Breast epithelium (tissue), 4 donors: Measurements from ENCODE around the gene DTNB. TPM values are rescaled to one million over a fixed set of nuclear protein-coding genes. Genes with fewer than 3 reads are reported as not detected.
"Not testable (repeated sequence)": the region's sequence is repeated elsewhere in the genome, so short reads cannot be mapped to it uniquely, and the experiment has no call there.

Source experiments
- DNase-seq, 2 donors: peaks; one replicate each; pipeline ENCODE4 v3.0.0-alpha.2; 2019; ENCODE audit warnings: low spot score in 2 of 2
- H3K27ac ChIP-seq, 2 donors: fragments of 200-600 bp; sonication (generic) in 1 of 2; one replicate each; pipeline ENCODE4 v1.5.1; 2016 to 2019; ENCODE audit warnings: mild to moderate bottlenecking in 1 of 2
- H3K27me3 ChIP-seq, 2 donors: fragments of 200-600 bp; sonication (generic) in 1 of 2; one replicate each; pipeline versions ENCODE4 v1.5.1 to v1.6.0; 2017 to 2019; ENCODE audit warnings: control low read depth in 1 of 2, mild to moderate bottlenecking in 1 of 2
- H3K36me3 ChIP-seq: fragments of 200-600 bp; one replicate; pipeline ENCODE4 v1.5.1; 2019
- H3K4me1 ChIP-seq, 2 donors: fragments of 200-600 bp; sonication (generic); one replicate each; pipeline ENCODE4 v1.5.1; 2016 to 2019; ENCODE audit warnings: control low read depth in 1 of 2
- H3K4me3 ChIP-seq, 3 donors: fragments of 200-600 bp; sonication (generic); 1 replicate in 2 of 3; 2 replicates in 1 of 3; pipeline ENCODE4 v1.5.1; 2016 to 2019; ENCODE audit warnings: mild to moderate bottlenecking in 3 of 3, moderate library complexity in 2 of 3
- H3K9me3 ChIP-seq, 2 donors: fragments of 200-600 bp; sonication (generic) in 1 of 2; one replicate each; pipeline ENCODE4 v1.5.1; 2016 to 2019; ENCODE audit warnings: control low read depth in 1 of 2
- CTCF ChIP-seq, 3 donors: fragments of 450-650 bp; IDR thresholded peaks; one replicate each; pipeline ENCODE4 v1.5.1; 2016 to 2017; ENCODE audit warnings: antibody characterized with exemption in 3 of 3, mild to moderate bottlenecking in 3 of 3, moderate library complexity in 3 of 3
- POLR2A ChIP-seq: fragments of 450-650 bp; IDR thresholded peaks from one replicate; pipeline ENCODE4 v1.6.1; 2016; ENCODE audit warnings: antibody characterized with exemption, mild to moderate bottlenecking, moderate library complexity
- POLR2AphosphoS5 ChIP-seq, 3 donors: sonication (generic); formaldehyde crosslinking; IDR thresholded peaks; one replicate each; pipeline ENCODE4 v1.6.1; 2017; ENCODE audit warnings: antibody characterized with exemption in 3 of 3
- intact Hi-C: fragments of 100-400 bp; cut with DNase I; formaldehyde crosslinking; loops from one replicate; pipeline ENCODE4 v1.15.1; 2023; ENCODE audit warnings: low total_unique reads
- total RNA-seq, 3 donors: library from RNA; depleted of rRNA; stranded (reverse); fragments of >200 nt; gene quantifications; one replicate each; pipeline ENCODE4 v1.1.0, GENCODE V29; 2016

DTNB gene
- total RNA-seq, 3 donors from 2014 or later = 7.8 to 63.4 (median 44.9) TPM

- H3K27ac ChIP-seq = no peak overlapping the region
- no peak for DNase-seq
- intact Hi-C loops = no loop called here
- H3K9me3 ChIP-seq = no peaks in the 10 kb centered on the region
- H3K4me3 ChIP-seq = no peak overlapping the region
- no peaks in the 10 kb centered on the region for H3K4me1 ChIP-seq
- no peaks in the 10 kb centered on the region for H3K36me3 ChIP-seq
- no peak for TF ChIP-seq POLR2A
- no peak for TF ChIP-seq CTCF (IDR thresholded peaks at IDR 0.05)
- no peak for TF ChIP-seq POLR2AphosphoS5 (IDR thresholded peaks at IDR 0.05)
- H3K27me3 ChIP-seq = no peaks in the 10 kb centered on the region
These were observed 121.1 kb downstream of the DTNB start for GRCh38 chr2:25552318-25552717.

- Histone ChIP-seq H3K4me3 (no peak overlapping the region), H3K27ac (no peak overlapping the region), H3K4me1 (no peaks in the 10 kb centered on the region), H3K27me3 (no peaks in the 10 kb centered on the region), H3K9me3 (no peaks in the 10 kb centered on the region), H3K36me3 (no peaks in the 10 kb centered on the region)
- DNase-seq = no peak
- no peak for TF ChIP-seq POLR2AphosphoS5 (IDR thresholded peaks at IDR 0.05)
- TF ChIP-seq POLR2A = no peak
- TF ChIP-seq CTCF (IDR thresholded peaks at IDR 0.05) = no peak
- intact Hi-C loops = no loop called here
These were observed 122.1 kb downstream of the DTNB start for GRCh38 chr2:25551316-25551715.

GRCh38 chr2:25549571-25549970 lies 123.8 kb downstream of the DTNB start:
- H3K27ac ChIP-seq, intact Hi-C loops, H3K4me1 ChIP-seq, H3K4me3 ChIP-seq, H3K36me3 ChIP-seq, DNase-seq, H3K27me3 ChIP-seq, H3K9me3 ChIP-seq: not testable (repeated sequence)

GRCh38 chr2:25548601-25549000 lies 124.8 kb downstream of the DTNB start:
- no peaks in the 10 kb centered on the region for H3K36me3 ChIP-seq
- no peak overlapping the region for H3K4me3 ChIP-seq
- H3K27ac ChIP-seq = no peak overlapping the region
- intact Hi-C loops = no loop called here
- H3K27me3 ChIP-seq = no peaks in the 10 kb centered on the region
- DNase-seq = no peak
- H3K4me1 ChIP-seq = no peaks in the 10 kb centered on the region
- H3K9me3 ChIP-seq = no peaks in the 10 kb centered on the region
- TF ChIP-seq POLR2A (no peak), POLR2AphosphoS5 (IDR thresholded peaks at IDR 0.05) (no peak), CTCF (IDR thresholded peaks at IDR 0.05) (no peak)

- no peaks in the 10 kb centered on the region for H3K9me3 ChIP-seq
These were observed 126.5 kb downstream of the DTNB start for GRCh38 chr2:25546852-25547251.

More at GRCh38 chr2:25546852-25547251, 126.5 kb downstream of the DTNB start:
- no peaks in the 10 kb centered on the region for H3K4me1 ChIP-seq
- DNase-seq = no peak
- H3K4me3 ChIP-seq = no peak overlapping the region
- no peaks in the 10 kb centered on the region for H3K27me3 ChIP-seq
- intact Hi-C loops = no loop called here
- no peak overlapping the region for H3K27ac ChIP-seq
- H3K36me3 ChIP-seq = no peaks in the 10 kb centered on the region
- no peak for TF ChIP-seq POLR2AphosphoS5 (IDR thresholded peaks at IDR 0.05)
- TF ChIP-seq CTCF (IDR thresholded peaks at IDR 0.05) = no peak
- no peak for TF ChIP-seq POLR2A
